Measurements from ENCODE around the gene VSIG8.

GRCh38 chr1:159829822-159830465 is 32.5 kb downstream of the VSIG8 start:
- TF ChIP-seq EZH2phosphoT487 (IDR thresholded peaks at IDR 0.05; ENCODE audit: low read depth) (no peak), CTCF (IDR thresholded peaks at IDR 0.05; ENCODE audit: low read depth, low read length) (no peak)

Measured in OCI-LY3 (cell line).